Body of pancreas (tissue), 4 donors: ENCODE measurements around the gene TH.

Experiments
- POLR2A ChIP-seq, 3 donors: fragments of 450-650 bp; IDR thresholded peaks; one replicate each; pipeline ENCODE4 v1.6.1; 2016; ENCODE audit warnings: antibody characterized with exemption in 3 of 3, mild to moderate bottlenecking in 2 of 3
- TF ChIP-seq, protein P1 (sequence below), 7 experiments: fragments of 450-650 bp in 4 of 7; fragments of 200-600 bp in 3 of 7; sonication (generic) in 3 of 7; IDR thresholded peaks; one replicate each; pipeline ENCODE4 v1.5.1; 2016 to 2019; ENCODE audit warnings: antibody characterized with exemption in 7 of 7

DNA sequence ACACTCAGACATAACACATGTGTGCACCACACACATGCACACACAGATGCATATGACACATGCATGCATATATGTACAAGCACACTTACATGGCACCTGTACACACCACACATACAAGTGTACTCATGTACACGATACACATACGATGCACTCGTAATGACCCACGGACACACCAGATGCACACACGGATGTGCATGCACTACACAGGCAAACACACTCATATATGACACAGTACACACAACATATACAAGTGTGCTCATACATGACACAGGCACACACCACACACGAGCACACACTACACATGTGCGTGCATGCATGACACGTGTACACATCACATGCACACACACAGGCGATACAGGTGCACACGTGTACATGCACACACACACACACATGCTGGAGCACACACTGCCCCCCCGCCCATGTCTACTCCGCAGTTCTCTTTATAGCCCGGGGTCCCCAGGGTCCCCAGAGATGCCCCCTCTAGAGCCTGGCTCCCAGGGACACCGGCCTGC, 4.8 kb upstream of the TH start:
- TF ChIP-seq, protein P1, sequence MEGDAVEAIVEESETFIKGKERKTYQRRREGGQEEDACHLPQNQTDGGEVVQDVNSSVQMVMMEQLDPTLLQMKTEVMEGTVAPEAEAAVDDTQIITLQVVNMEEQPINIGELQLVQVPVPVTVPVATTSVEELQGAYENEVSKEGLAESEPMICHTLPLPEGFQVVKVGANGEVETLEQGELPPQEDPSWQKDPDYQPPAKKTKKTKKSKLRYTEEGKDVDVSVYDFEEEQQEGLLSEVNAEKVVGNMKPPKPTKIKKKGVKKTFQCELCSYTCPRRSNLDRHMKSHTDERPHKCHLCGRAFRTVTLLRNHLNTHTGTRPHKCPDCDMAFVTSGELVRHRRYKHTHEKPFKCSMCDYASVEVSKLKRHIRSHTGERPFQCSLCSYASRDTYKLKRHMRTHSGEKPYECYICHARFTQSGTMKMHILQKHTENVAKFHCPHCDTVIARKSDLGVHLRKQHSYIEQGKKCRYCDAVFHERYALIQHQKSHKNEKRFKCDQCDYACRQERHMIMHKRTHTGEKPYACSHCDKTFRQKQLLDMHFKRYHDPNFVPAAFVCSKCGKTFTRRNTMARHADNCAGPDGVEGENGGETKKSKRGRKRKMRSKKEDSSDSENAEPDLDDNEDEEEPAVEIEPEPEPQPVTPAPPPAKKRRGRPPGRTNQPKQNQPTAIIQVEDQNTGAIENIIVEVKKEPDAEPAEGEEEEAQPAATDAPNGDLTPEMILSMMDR (IDR thresholded peaks at IDR 0.05): no peak
- no peak for TF ChIP-seq POLR2A (IDR thresholded peaks at IDR 0.05)
